ENCODE data around the gene UBE2J1. TPM values are rescaled to one million over a fixed set of nuclear protein-coding genes. Genes with fewer than 3 reads are reported as not detected.
A peak's percentile ranks its signal among the peaks of the same experiment; 100 is the strongest.

UBE2J1 gene
- total RNA-seq, 6 donors from 2014 or later: 16.5 to 55.5 (median 37.4) TPM

- TF ChIP-seq CTCF (IDR thresholded peaks at IDR 0.05) (no peak), POLR2AphosphoS5 (IDR thresholded peaks at IDR 0.05) (no peak), EP300 (IDR thresholded peaks at IDR 0.05) (no peak), POLR2A (IDR thresholded peaks at IDR 0.05) (no peak)
- H3K4me3 ChIP-seq: peak overlapping the region; percentile 60 to 69 (median 65)
- H3K27ac ChIP-seq: peak overlapping the region; percentile 97 to 99 (median 98)
- DNase-seq: no peak
- no peaks in the 10 kb centered on the region for H3K9me3 ChIP-seq
- H3K27me3 ChIP-seq: no peaks in the 10 kb centered on the region
- WGBS, 2 donors: 41 to 47% methylated on average over 27 of the region's 27 CpGs
- H3K4me1 ChIP-seq: peaks cover 27 to 40% (median 30%) of the 10 kb centered on the region in 4 donors
- no peaks in the 10 kb centered on the region for H3K36me3 ChIP-seq
- no peak for ATAC-seq (ENCODE audit: low FRiP score in 2 of 2)
These were observed 615 bp upstream of the UBE2J1 start for GRCh38 chr6:89353118-89353556.

- peaks cover 34 to 47% (median 41%) of the 10 kb centered on the region in 4 donors for H3K4me1 ChIP-seq
- no peaks in the 10 kb centered on the region for H3K27me3 ChIP-seq
- no peaks in the 10 kb centered on the region for H3K9me3 ChIP-seq
- no peak for ATAC-seq (ENCODE audit: low FRiP score in 2 of 2)
- no peak for DNase-seq
- H3K36me3 ChIP-seq: no peaks in the 10 kb centered on the region
- peak overlapping the region; percentile 97 to 99 (median 98) for H3K27ac ChIP-seq
- WGBS, 2 donors: 0% methylated on average over 8 to 12 of the region's 12 CpGs
- peak overlapping the region; percentile 60 to 69 (median 65) for H3K4me3 ChIP-seq
- TF ChIP-seq CTCF (IDR thresholded peaks at IDR 0.05): no peak
- no peak for TF ChIP-seq EP300 (IDR thresholded peaks at IDR 0.05)
- no peak for TF ChIP-seq POLR2A (IDR thresholded peaks at IDR 0.05)
- no peak for TF ChIP-seq POLR2AphosphoS5 (IDR thresholded peaks at IDR 0.05)
These were observed 748 bp downstream of the UBE2J1 start for GRCh38 chr6:89351671-89352277.

GRCh38 chr6:89350281-89350966 is 2.1 kb downstream of the UBE2J1 start:
- H3K36me3 ChIP-seq: no peaks in the 10 kb centered on the region

GRCh38 chr6:89348372-89348771 is 4.2 kb downstream of the UBE2J1 start:
- WGBS, 2 donors: 81 to 86% methylated on average over 1 of the region's 1 CpG
- no peaks in the 10 kb centered on the region for H3K36me3 ChIP-seq
- TF ChIP-seq CTCF (IDR thresholded peaks at IDR 0.05): no peak
- TF ChIP-seq EP300 (IDR thresholded peaks at IDR 0.05): no peak
- no peak for TF ChIP-seq POLR2AphosphoS5 (IDR thresholded peaks at IDR 0.05)
- TF ChIP-seq POLR2A (IDR thresholded peaks at IDR 0.05): no peak
- ATAC-seq (ENCODE audit: low FRiP score in 2 of 2): no peak
- no peak for DNase-seq
- H3K27ac ChIP-seq: peak overlapping the region in 1 of 4 donors; percentile 45
- H3K4me1 ChIP-seq: peaks cover 41 to 61% (median 46%) of the 10 kb centered on the region in 4 donors
- H3K4me3 ChIP-seq: no peak overlapping the region
- H3K27me3 ChIP-seq: no peaks in the 10 kb centered on the region
- no peaks in the 10 kb centered on the region for H3K9me3 ChIP-seq

More at GRCh38 chr6:89350281-89350966, 2.1 kb downstream of the UBE2J1 start:
- H3K4me1 ChIP-seq: peaks cover 38 to 49% (median 42%) of the 10 kb centered on the region in 4 donors
- DNase-seq (no peak), ATAC-seq (ENCODE audit: low FRiP score in 2 of 2) (no peak)
- 29 to 42% methylated on average over 4 of the region's 4 CpGs for WGBS, 2 donors
- no peak for TF ChIP-seq POLR2A (IDR thresholded peaks at IDR 0.05)
- peak in 2 of 4 donors; percentile 17 to 25 for TF ChIP-seq EP300 (IDR thresholded peaks at IDR 0.05)
- TF ChIP-seq CTCF (IDR thresholded peaks at IDR 0.05): no peak
- TF ChIP-seq POLR2AphosphoS5 (IDR thresholded peaks at IDR 0.05): no peak
- peak overlapping the region in 2 of 4 donors; percentile 69 for H3K4me3 ChIP-seq
- H3K27me3 ChIP-seq: no peaks in the 10 kb centered on the region
- H3K9me3 ChIP-seq: no peaks in the 10 kb centered on the region
- peak overlapping the region; percentile 97 to 99 (median 98) for H3K27ac ChIP-seq

Data from upper lobe of left lung (tissue), 6 donors.